ENCODE results near the gene CELA1.

DNA sequence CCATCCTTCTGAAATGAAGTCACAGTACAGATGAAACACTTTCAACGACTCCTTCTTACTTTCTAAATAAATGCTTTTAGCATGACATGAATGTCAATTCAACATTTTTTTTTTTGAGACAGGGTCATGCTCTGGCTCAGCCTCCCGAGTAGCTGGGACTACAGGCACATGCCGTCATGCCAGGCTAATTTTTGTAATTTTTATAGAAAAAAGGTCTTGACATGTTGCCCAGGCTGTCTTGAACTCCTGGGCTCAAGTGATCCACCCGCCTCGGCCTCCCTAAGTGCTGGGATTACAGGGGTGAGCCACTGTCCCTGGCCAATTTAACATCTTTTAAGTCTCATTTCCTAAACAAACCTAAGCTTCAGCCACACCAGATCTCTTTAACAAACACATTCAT is 28.4 kb upstream of the CELA1 start:
- TF ChIP-seq, protein P1, sequence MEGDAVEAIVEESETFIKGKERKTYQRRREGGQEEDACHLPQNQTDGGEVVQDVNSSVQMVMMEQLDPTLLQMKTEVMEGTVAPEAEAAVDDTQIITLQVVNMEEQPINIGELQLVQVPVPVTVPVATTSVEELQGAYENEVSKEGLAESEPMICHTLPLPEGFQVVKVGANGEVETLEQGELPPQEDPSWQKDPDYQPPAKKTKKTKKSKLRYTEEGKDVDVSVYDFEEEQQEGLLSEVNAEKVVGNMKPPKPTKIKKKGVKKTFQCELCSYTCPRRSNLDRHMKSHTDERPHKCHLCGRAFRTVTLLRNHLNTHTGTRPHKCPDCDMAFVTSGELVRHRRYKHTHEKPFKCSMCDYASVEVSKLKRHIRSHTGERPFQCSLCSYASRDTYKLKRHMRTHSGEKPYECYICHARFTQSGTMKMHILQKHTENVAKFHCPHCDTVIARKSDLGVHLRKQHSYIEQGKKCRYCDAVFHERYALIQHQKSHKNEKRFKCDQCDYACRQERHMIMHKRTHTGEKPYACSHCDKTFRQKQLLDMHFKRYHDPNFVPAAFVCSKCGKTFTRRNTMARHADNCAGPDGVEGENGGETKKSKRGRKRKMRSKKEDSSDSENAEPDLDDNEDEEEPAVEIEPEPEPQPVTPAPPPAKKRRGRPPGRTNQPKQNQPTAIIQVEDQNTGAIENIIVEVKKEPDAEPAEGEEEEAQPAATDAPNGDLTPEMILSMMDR (IDR thresholded peaks at IDR 0.05; ENCODE audit: low read length), result no peak
- TF ChIP-seq EZH2 (IDR thresholded peaks at IDR 0.05; ENCODE audit: borderline replicate concordance, low read length), result no peak
